ENCODE measurements around the gene SLC13A5. TPM values are rescaled to one million over a fixed set of nuclear protein-coding genes. Genes with fewer than 3 reads are reported as not detected.

Gene SLC13A5
- total and polyA plus RNA-seq, 2 donors (not counting 1 experiment from before 2014, with no cell fraction given), result not detected

DNA sequence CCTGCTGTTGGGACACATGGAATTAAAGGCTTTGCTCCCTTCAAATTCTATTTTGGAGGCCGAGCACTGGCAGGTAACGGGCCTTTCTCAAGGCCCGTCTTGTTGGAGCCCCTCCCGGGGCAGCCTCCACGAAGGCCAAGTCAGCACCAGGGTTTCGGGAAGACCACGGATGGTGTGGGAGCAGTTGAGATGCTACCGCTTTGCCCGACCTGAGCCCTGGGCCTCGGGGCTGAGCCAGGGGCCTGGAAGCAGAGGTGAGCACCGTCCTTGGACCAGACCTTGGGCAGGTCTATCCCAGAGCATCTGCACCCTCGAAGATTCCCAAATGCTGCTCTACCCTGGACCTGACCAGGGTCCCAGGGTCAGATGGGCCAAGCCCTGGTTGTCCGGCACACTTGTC, 38.6 kb downstream of the SLC13A5 start:
- no peak for DNase-seq
- Histone ChIP-seq H3K9ac (ENCODE audit: low read length) (no peak overlapping the region), H3K27me3 (replicated peaks in 1 of 4; ENCODE audit: control extremely low read depth in 1 of 4, control insufficient read depth in 3 of 4, insufficient read depth in 4 of 4, low read length in 3 of 4) (peaks cover 0 to 19% (median 6%) of the 10 kb centered on the region in 4 experiments), H3K36me3 (replicated peaks in 1 of 2; ENCODE audit: control extremely low read depth in 1 of 2, control insufficient read depth in 1 of 2, extremely low read depth in 1 of 2, insufficient read depth in 2 of 2, low read length in 1 of 2) (peaks cover 0 to 3% of the 10 kb centered on the region in 2 experiments), H3K4me2 (replicated peaks; ENCODE audit: low read depth, low read length, poor library complexity, severe bottlenecking) (no peak overlapping the region), H3K9me3 (ENCODE audit: control extremely low read depth in 1 of 3, control insufficient read depth in 2 of 3, insufficient read depth in 1 of 3, low read length in 2 of 3) (no peaks in the 10 kb centered on the region), H3K27ac (ENCODE audit: low read length in 2 of 2) (no peak overlapping the region), H3K4me3 (ENCODE audit: control extremely low read depth in 1 of 5, extremely low read depth in 1 of 5, insufficient read depth in 1 of 5, low read depth in 2 of 5, low read length in 4 of 5) (no peak overlapping the region), H3K4me1 (ENCODE audit: control insufficient read depth in 2 of 2, insufficient read depth in 2 of 2, low read length in 2 of 2) (peaks cover 0 to 3% of the 10 kb centered on the region in 2 donors), H2AFZ (ENCODE audit: insufficient read depth, low read depth, low read length, poor library complexity, severe bottlenecking) (no peak overlapping the region), H4K20me1 (ENCODE audit: control insufficient read depth, insufficient read depth, low read length, poor library complexity, severe bottlenecking) (peaks cover 9% of the 10 kb centered on the region), H3K79me2 (ENCODE audit: control insufficient read depth, insufficient read depth, low read length) (peaks cover 9% of the 10 kb centered on the region)
- TF ChIP-seq, protein P1, sequence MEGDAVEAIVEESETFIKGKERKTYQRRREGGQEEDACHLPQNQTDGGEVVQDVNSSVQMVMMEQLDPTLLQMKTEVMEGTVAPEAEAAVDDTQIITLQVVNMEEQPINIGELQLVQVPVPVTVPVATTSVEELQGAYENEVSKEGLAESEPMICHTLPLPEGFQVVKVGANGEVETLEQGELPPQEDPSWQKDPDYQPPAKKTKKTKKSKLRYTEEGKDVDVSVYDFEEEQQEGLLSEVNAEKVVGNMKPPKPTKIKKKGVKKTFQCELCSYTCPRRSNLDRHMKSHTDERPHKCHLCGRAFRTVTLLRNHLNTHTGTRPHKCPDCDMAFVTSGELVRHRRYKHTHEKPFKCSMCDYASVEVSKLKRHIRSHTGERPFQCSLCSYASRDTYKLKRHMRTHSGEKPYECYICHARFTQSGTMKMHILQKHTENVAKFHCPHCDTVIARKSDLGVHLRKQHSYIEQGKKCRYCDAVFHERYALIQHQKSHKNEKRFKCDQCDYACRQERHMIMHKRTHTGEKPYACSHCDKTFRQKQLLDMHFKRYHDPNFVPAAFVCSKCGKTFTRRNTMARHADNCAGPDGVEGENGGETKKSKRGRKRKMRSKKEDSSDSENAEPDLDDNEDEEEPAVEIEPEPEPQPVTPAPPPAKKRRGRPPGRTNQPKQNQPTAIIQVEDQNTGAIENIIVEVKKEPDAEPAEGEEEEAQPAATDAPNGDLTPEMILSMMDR (IDR thresholded peaks at IDR 0.05), result no peak
- no peak for TF ChIP-seq EZH2 (IDR thresholded peaks at IDR 0.05; ENCODE audit: borderline replicate concordance, insufficient read depth, low read depth, low read length, poor library complexity, severe bottlenecking)
- intact Hi-C loops (cut with micrococcal nuclease), result no loop called here
- 98% methylated on average over 13 of the region's 13 CpGs for WGBS (ENCODE audit: insufficient coverage)
- H3K9me3 Mint-ChIP-seq (ENCODE audit: insufficient read depth), result no peaks in the 10 kb centered on the region
- no peak overlapping the region for H3K4me3 Mint-ChIP-seq
- H3K4me1 Mint-ChIP-seq, result no peaks in the 10 kb centered on the region
- H3K27ac Mint-ChIP-seq, result no peak overlapping the region
- POLR2A ChIA-PET, result no interaction called here
- no peak for ATAC-seq (ENCODE audit: low read depth)
- peaks cover 7% of the 10 kb centered on the region for H3K27me3 Mint-ChIP-seq
- CTCF ChIA-PET, result no interaction called here

GRCh38 chr17:6671431-6671830, 41.7 kb downstream of the SLC13A5 start:
- no peak overlapping the region for H3K4me3 ChIP-seq (ENCODE audit: control extremely low read depth in 1 of 5, extremely low read depth in 1 of 5, insufficient read depth in 1 of 5, low read depth in 2 of 5, low read length in 4 of 5)
- ATAC-seq (ENCODE audit: low read depth), result no peak
- H4K20me1 ChIP-seq (ENCODE audit: control insufficient read depth, insufficient read depth, low read length, poor library complexity, severe bottlenecking), result peaks cover 19% of the 10 kb centered on the region
- Mint-ChIP-seq H3K4me3 (no peak overlapping the region), H3K27ac (no peak overlapping the region), H3K4me1 (peaks cover 10% of the 10 kb centered on the region), H3K27me3 (no peaks in the 10 kb centered on the region), H3K9me3 (ENCODE audit: insufficient read depth) (no peaks in the 10 kb centered on the region)
- H3K9me3 ChIP-seq (ENCODE audit: control extremely low read depth in 1 of 3, control insufficient read depth in 2 of 3, insufficient read depth in 1 of 3, low read length in 2 of 3), result no peaks in the 10 kb centered on the region
- intact Hi-C loops (cut with micrococcal nuclease), result no loop called here
- CTCF ChIA-PET, result interaction anchor here (1.0 kb wide), 1 partner anchor 10 kb away, joined by 3 read pairs; no protein-coding TSS in a partner anchor
- H3K79me2 ChIP-seq (ENCODE audit: control insufficient read depth, insufficient read depth, low read length), result peaks cover 19% of the 10 kb centered on the region
- no peak overlapping the region for H3K4me2 ChIP-seq (replicated peaks; ENCODE audit: low read depth, low read length, poor library complexity, severe bottlenecking)
- no peak overlapping the region for H3K27ac ChIP-seq (ENCODE audit: low read length in 2 of 2)
- 93% methylated on average over 7 of the region's 7 CpGs for WGBS (ENCODE audit: insufficient coverage)
- peaks cover 0 to 5% of the 10 kb centered on the region in 2 donors for H3K4me1 ChIP-seq (ENCODE audit: control insufficient read depth in 2 of 2, insufficient read depth in 2 of 2, low read length in 2 of 2)
- no peak overlapping the region for H3K9ac ChIP-seq (ENCODE audit: low read length)
- H3K27me3 ChIP-seq (replicated peaks in 1 of 4; ENCODE audit: control extremely low read depth in 1 of 4, control insufficient read depth in 3 of 4, insufficient read depth in 4 of 4, low read length in 3 of 4), result no peaks in the 10 kb centered on the region
- POLR2A ChIA-PET, result no interaction called here
- H3K36me3 ChIP-seq (replicated peaks in 1 of 2; ENCODE audit: control extremely low read depth in 1 of 2, control insufficient read depth in 1 of 2, extremely low read depth in 1 of 2, insufficient read depth in 2 of 2, low read length in 1 of 2), result peaks cover 0 to 11% of the 10 kb centered on the region in 2 experiments
- DNase-seq, result no peak
- H2AFZ ChIP-seq (ENCODE audit: insufficient read depth, low read depth, low read length, poor library complexity, severe bottlenecking), result no peak overlapping the region
- TF ChIP-seq, protein P1 (IDR thresholded peaks at IDR 0.05), result no peak
- no peak for TF ChIP-seq EZH2 (IDR thresholded peaks at IDR 0.05; ENCODE audit: borderline replicate concordance, insufficient read depth, low read depth, low read length, poor library complexity, severe bottlenecking)

Measured in B cell (primary cell).